ENCODE measurements around the gene COG4.

COG4 gene

DNA sequence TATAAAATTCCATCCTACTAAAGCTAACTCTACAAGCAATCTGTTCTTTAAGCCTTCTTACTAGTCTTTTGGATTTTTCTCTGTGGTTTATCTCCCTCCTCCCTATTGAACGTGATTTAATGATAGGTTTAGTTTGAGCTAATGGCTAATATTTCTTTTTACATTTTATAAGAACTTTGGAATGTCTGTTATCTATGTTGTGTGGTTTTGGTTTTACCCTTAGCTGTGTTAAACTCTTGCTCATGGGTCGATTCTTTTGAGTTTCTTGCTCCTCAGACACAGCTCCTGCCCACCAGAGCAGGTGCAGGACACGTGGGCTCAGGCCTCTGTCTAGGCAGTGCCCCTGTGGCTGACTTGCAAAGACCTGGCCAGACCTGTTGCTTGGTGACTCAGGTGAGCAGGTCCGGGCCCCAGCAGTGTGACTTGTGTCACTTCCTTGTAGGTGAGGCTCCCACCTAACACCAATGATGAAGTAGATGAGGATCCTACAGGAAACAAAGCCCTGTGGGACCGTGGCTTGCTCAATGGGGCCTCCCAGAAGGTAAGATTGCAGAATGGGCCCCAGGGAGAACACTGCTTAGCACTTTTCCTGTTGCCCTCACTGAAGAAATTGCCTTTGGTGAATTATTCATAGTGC is 45.4 kb upstream of the COG4 start:
- DNase-seq (ENCODE audit: low spot score) = no peak
- TF ChIP-seq, protein P1, sequence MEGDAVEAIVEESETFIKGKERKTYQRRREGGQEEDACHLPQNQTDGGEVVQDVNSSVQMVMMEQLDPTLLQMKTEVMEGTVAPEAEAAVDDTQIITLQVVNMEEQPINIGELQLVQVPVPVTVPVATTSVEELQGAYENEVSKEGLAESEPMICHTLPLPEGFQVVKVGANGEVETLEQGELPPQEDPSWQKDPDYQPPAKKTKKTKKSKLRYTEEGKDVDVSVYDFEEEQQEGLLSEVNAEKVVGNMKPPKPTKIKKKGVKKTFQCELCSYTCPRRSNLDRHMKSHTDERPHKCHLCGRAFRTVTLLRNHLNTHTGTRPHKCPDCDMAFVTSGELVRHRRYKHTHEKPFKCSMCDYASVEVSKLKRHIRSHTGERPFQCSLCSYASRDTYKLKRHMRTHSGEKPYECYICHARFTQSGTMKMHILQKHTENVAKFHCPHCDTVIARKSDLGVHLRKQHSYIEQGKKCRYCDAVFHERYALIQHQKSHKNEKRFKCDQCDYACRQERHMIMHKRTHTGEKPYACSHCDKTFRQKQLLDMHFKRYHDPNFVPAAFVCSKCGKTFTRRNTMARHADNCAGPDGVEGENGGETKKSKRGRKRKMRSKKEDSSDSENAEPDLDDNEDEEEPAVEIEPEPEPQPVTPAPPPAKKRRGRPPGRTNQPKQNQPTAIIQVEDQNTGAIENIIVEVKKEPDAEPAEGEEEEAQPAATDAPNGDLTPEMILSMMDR (IDR thresholded peaks at IDR 0.05; ENCODE audit: extremely low read depth, insufficient read depth, missing control alignments) = no peak
- in situ Hi-C loops (cut with MboI; ENCODE audit: low pct_unique_long_range_greater_than_20kb, low sequenced_read_pairs, unreplicated experiment) = no loop called here

DNA sequence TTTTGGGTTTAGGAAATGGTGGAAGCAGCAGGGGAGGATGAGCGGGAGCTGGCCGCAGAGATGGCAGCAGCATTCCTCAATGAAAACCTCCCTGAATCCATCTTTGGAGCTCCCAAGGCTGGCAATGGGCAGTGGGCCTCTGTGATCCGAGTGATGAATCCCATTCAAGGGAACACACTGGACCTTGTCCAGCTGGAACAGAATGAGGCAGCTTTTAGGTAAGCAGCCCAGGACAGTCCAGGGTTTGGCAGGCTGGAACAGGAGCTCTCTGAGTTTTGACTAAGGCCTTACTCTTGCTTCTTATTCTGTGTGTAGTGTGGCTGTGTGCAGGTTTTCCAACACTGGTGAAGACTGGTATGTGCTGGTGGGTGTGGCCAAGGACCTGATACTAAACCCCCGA is 41.7 kb upstream of the COG4 start:
- no peak for DNase-seq (ENCODE audit: low spot score)
- TF ChIP-seq, protein P1 (IDR thresholded peaks at IDR 0.05; ENCODE audit: extremely low read depth, insufficient read depth, missing control alignments) = no peak
- in situ Hi-C loops (cut with MboI; ENCODE audit: low pct_unique_long_range_greater_than_20kb, low sequenced_read_pairs, unreplicated experiment) = no loop called here

DNA sequence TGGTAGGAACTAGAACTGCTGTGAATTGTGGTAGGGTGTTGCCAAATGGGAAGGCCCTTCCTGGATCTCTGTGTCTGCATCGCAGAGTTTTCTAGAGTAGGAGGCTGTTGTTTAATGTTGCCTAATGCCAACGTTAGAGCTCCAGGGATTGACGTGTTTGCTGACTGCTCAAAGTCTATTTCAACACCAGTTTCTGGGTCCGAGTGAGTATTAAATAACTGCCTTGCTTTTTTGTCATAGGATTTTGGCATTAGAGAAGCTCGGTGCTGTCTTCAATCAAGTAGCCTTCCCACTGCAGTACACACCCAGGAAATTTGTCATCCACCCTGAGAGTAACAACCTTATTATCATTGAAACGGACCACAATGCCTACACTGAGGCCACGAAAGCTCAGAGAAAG is 40.3 kb upstream of the COG4 start:
- in situ Hi-C loops (cut with MboI; ENCODE audit: low pct_unique_long_range_greater_than_20kb, low sequenced_read_pairs, unreplicated experiment) = no loop called here
- TF ChIP-seq, protein P1 (IDR thresholded peaks at IDR 0.05; ENCODE audit: extremely low read depth, insufficient read depth, missing control alignments) = no peak
- no peak for DNase-seq (ENCODE audit: low spot score)

DNA sequence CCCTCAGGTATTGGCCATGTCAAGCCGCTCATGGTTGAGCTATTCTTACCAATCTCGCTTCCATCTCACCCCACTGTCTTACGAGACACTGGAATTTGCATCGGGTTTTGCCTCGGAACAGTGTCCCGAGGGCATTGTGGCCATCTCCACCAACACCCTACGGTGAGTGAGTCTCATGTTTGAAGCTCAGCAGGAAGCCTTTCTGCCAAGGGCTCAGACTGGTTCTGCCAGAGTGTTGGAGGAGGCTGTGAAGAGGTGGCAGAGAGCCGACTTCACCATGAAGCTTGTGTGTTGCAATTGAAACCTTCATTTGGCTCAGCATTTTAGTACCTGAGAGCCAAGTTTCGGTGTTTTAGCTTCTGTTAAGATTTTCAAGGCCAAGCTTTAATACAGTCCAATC is 38.3 kb upstream of the COG4 start:
- TF ChIP-seq, protein P1 (IDR thresholded peaks at IDR 0.05; ENCODE audit: extremely low read depth, insufficient read depth, missing control alignments) = no peak
- in situ Hi-C loops (cut with MboI; ENCODE audit: low pct_unique_long_range_greater_than_20kb, low sequenced_read_pairs, unreplicated experiment) = no loop called here
- DNase-seq (ENCODE audit: low spot score) = no peak

DNA sequence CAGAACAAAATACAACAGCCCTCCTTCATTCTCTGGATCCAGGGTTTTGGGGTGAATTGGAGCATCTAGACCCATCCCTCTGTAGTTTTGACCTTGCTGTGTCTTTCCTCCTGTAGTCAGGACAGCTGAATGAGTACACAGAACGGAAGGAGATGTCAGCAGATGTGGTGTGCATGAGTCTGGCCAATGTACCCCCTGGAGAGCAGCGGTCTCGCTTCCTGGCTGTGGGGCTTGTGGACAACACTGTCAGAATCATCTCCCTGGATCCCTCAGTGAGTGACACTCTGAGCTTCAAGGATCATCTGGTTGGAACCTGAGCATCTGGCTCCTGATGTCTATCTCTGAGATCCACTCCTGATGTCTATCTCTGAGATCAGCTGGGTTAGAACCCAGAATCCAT is 32.7 kb upstream of the COG4 start:
- TF ChIP-seq, protein P1 (IDR thresholded peaks at IDR 0.05; ENCODE audit: extremely low read depth, insufficient read depth, missing control alignments) = no peak
- no peak for DNase-seq (ENCODE audit: low spot score)
- in situ Hi-C loops (cut with MboI; ENCODE audit: low pct_unique_long_range_greater_than_20kb, low sequenced_read_pairs, unreplicated experiment) = no loop called here

DNA sequence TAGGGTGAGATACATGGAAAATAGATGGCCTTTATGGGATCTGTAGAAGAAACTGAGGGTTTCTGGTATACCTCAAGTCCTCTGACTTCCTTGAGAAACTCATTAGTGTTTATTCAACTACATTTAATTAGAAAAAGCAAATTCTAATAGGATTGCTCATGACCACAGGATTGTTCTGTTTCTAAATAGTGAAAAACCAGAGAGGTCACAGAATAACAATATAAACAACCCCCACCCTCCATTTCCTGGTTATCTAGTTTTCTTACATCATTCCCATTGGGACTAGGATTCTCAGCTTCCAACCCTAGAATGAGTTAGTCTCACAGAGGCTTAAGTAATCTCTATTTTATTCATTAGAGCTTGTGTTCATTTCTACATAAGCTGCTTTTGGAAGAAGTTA is 30.3 kb upstream of the COG4 start:
- TF ChIP-seq, protein P1 (IDR thresholded peaks at IDR 0.05; ENCODE audit: extremely low read depth, insufficient read depth, missing control alignments) = no peak
- DNase-seq (ENCODE audit: low spot score) = no peak
- in situ Hi-C loops (cut with MboI; ENCODE audit: low pct_unique_long_range_greater_than_20kb, low sequenced_read_pairs, unreplicated experiment) = no loop called here

Measured in GM13977 (cell line).